Mononuclear cell (primary cell): ENCODE measurements around the gene SPATA45. TPM values are rescaled to one million over a fixed set of nuclear protein-coding genes. Genes with fewer than 3 reads are reported as not detected.

Experiments used
- total RNA-seq: library from RNA; depleted of rRNA; stranded (reverse); fragments of >200 nt; gene quantifications from one replicate; pipeline ENCODE4 v1.2.3, GENCODE V29; 2012

SPATA45 gene
- total RNA-seq, 1 donor, result not detected

Other genes with a start within 250 kb of the SPATA45 start
- 53.6 TPM for gene ATF3, start 238.9 kb downstream of the SPATA45 start, total RNA-seq
- 1.4 TPM for gene BATF3, start 147.8 kb downstream of the SPATA45 start, total RNA-seq
- gene NSL1, start 55.9 kb downstream of the SPATA45 start, total RNA-seq, result 25.7 TPM
- 15.7 TPM for gene TATDN3, start 55.8 kb downstream of the SPATA45 start, total RNA-seq
- gene FLVCR1, start 10.6 kb upstream of the SPATA45 start, total RNA-seq, result 15.3 TPM
- 0.10 TPM for gene VASH2, start 102.9 kb upstream of the SPATA45 start, total RNA-seq
- 73.7 TPM for gene ANGEL2, start 168.2 kb upstream of the SPATA45 start, total RNA-seq
- 14.9 TPM for gene RPS6KC1, start 203.6 kb upstream of the SPATA45 start, total RNA-seq